GM19328 (cell line): ENCODE results near the gene KCNK18.
A peak's percentile ranks its signal among the peaks of the same experiment; 100 is the strongest.

ENCODE experiments used
- ATAC-seq: cut with Tn5 transposase; IDR thresholded peaks from one replicate; pipeline ENCODE4 v1.9.1; 2021; ENCODE audit warnings: mild to moderate bottlenecking, moderate library complexity; ENCODE audit not compliant: unreplicated experiment

Gene KCNK18

GRCh38 chr10:117197189-117197588 is at the start of gene KCNK18:
TSS of gene KCNK18 (plus strand) at chr10:117197489. CDS start at chr10:117197489, 0 bp downstream.
- ATAC-seq = no peak

GRCh38 chr10:117148284-117148683 is 49.0 kb upstream of the KCNK18 start:
- no peak for ATAC-seq

- no peak for ATAC-seq
Measured at GRCh38 chr10:117152668-117153067, 44.6 kb upstream of the KCNK18 start.

GRCh38 chr10:117158297-117158696 is 39.0 kb upstream of the KCNK18 start:
- ATAC-seq = no peak

GRCh38 chr10:117159390-117159789 is 37.9 kb upstream of the KCNK18 start:
- ATAC-seq = no peak

- no peak for ATAC-seq
Measured at GRCh38 chr10:117160567-117160966, 36.7 kb upstream of the KCNK18 start.

GRCh38 chr10:117161386-117162033 is 35.8 kb upstream of the KCNK18 start:
- no peak for ATAC-seq

- no peak for ATAC-seq
Measured at GRCh38 chr10:117162093-117163060, 34.9 kb upstream of the KCNK18 start.

GRCh38 chr10:117163061-117163953 is 34.0 kb upstream of the KCNK18 start:
- no peak for ATAC-seq

- no peak for ATAC-seq
Measured at GRCh38 chr10:117163954-117164548, 33.2 kb upstream of the KCNK18 start.

- no peak for ATAC-seq
Measured at GRCh38 chr10:117164592-117165537, 32.4 kb upstream of the KCNK18 start.

GRCh38 chr10:117165538-117166417 is 31.5 kb upstream of the KCNK18 start:
- no peak for ATAC-seq

GRCh38 chr10:117166418-117167345 is 30.6 kb upstream of the KCNK18 start:
- ATAC-seq = no peak

GRCh38 chr10:117167346-117167788 is 29.9 kb upstream of the KCNK18 start:
- no peak for ATAC-seq

- ATAC-seq = peak; percentile 79
Measured at GRCh38 chr10:117167789-117168674, 29.3 kb upstream of the KCNK18 start.

- ATAC-seq = no peak
Measured at GRCh38 chr10:117168729-117169128, 28.6 kb upstream of the KCNK18 start.
